NCI-H146 (cell line): ENCODE measurements around the gene LGI1.

Experiments
- DNase-seq: peaks from one replicate; lab custom pipeline; 2025; lab: John Stamatoyannopoulos, UW

LGI1 gene

GRCh38 chr10:93755443-93756116 lies 2.2 kb upstream of the LGI1 start:
- DNase-seq = no peak

DNA sequence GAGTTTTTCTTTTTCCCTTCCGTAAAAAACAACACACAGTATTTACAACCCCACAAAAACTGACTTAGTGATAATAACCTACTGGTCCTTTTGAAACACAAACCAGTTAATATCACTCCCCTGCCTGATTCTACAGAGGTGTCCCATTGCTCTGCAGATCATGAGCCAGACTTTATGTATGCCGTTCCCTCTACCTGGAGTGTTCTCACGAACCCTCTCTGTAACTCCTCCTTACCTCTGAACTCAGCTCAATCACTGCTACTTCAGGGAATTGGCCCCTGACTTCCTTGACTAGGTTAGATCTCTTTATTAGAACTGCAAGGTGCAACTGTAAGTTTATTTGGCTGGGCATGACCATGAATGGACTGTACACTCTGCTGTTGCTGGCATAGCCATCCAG lies 1.6 kb upstream of the LGI1 start:
- no peak for DNase-seq

DNA sequence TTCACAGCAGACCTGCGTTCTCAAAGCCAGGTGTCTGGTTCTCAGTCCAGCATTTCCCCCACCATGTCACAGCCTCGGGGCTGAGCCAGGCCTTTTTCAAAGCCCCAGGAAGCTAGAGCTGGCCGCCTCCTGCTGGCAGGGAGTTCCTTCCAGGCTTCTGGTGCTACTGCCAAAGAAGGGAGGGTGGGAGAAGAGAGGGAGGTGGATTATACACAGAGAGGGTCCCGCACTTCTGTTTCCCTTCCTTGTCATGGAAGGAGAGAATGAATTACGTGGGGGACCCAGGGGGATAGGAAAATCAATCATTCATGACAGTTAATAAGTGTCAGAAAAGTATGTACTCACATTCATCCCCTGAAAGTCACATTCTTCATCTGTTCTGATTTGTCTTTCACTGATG lies 600 bp upstream of the LGI1 start:
- peak; percentile 65 for DNase-seq

GRCh38 chr10:93758508-93758885 lies 761 bp downstream of the LGI1 start:
- no peak for DNase-seq

DNA sequence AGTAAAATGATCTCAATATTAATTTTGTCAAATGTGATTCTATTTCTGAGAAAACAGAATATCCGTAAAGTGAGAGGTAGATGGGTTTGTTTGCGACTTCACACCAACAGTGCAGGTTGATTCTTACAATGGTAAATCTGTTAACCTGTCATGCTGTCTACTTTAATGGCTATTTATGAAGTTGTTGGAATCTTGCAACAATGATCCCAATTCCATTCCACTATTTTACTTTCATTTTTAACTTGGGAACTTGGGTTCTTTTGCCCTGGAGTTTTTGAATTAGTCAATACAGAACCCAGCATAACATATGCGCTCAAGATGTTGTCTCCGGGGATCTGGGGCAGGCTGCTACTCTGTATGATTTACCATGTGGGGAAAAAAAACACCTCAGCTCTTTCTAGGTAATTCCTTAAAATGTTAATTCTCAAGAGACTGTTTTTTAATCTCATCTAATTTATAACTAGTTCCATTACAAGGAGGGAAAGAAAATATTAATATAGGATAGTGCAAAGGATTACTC lies 1.2 kb downstream of the LGI1 start:
- no peak for DNase-seq

DNA sequence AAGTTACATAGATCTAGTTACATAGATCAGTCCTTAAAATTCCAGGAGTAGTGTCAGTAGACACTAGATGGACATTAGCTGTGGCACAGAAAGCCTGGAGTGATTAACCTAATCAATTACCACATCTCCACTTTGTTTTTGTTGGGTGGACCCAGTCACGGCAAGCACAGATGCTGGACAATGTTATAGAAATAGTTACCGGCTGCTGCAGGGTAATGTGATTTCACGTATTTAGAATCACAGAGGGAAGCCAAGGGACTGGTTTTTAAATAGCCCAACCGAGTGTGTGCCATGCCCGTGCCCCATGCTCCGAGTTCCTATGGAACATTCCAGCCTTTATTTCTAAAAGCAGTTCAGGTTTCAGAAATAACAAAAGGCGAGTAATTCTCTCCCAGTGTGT lies 2.8 kb downstream of the LGI1 start:
- DNase-seq = no peak

- peak; percentile 46 for DNase-seq
These were observed 5.2 kb downstream of the LGI1 start for GRCh38 chr10:93762979-93763391.

DNA sequence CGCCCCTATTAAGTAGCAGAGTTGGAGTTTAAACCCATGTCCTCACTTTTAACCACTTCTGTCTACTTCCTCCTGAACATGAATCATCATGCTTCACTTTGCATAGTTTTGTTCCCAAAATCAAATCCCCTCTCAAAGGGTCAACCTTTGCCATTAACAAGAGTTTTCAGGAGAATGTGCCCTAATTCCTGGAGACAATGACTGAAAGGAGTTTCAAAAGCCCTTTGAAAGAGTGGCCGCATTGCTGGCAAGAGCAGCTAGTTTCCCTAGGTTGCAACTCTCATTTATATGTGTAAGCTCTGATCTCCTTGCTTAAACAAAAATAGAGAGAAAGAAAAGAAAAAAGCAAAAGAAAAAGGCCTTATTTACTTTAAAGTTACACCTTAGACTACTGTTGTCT lies 9.2 kb downstream of the LGI1 start:
- DNase-seq = no peak

DNA sequence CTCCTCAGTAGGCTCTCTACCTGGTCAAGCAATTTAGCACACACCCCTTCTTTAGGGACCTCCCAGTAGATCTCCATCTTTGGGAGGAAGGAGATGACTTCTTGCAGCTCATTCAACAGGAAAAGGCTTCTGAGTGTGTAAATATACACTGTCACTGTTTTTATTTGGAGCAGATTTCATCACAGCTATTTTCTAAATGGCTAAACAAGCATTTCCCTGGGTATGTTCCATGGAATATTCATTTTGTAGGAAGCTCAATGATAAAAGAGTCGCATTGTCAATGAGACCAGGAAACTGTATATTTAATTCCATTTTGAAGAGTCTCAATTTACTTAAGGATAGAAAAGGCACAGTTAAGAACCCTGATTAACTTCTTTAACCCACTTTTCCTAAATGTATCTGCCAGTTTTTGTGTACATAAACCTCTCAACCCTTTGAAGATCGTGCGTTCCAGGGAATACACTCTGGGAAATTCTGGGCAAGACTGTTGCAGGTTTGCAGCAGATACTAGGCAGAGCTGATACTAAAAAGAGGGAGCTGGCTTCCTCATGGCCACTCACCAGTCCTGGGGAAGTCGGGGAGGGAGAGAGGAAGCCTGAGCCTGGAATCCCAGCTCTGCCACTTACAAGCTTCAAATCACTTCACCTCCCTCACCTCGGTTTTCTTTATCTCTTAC lies 10.1 kb downstream of the LGI1 start:
- no peak for DNase-seq

GRCh38 chr10:93768892-93769291 lies 11.2 kb downstream of the LGI1 start:
- no peak for DNase-seq

DNA sequence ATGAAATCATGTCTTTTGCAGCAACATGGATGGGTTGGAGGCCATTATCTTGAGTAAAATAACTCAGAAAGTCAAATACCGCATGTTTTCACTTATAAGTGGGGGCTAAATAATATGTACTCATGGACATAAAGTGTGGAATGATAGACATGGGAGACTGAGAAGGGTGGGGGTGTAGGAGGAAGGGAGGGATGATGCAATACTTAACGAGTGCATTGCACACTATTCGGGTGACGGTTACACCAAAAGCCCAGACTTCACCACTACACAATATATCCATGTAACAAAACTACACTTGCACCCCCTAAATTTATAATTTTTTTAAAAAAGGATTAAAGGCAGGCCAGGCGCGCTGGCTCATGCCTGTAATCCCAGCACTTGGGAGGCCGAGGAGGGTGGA lies 13.6 kb downstream of the LGI1 start:
- DNase-seq = no peak

DNA sequence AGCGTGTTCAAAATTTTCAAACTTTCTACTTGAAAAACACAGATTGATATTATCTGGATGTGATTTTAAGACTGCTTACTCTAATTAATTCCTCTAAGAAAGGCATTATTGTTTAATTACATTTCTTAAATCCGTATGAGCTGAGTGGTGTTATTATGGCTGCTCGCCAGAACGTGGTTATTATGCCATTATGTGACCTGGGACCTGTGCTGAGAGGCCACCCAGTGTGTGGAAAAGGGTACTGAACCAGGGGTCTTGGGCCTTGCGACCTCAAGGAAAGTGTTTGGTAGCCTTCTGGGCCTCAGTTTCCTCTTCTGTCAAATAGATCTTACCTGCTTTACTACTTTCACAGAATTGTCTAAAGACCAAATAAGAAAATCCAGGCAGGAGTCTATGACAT lies 15.4 kb downstream of the LGI1 start:
- DNase-seq = peak; percentile 4

DNA sequence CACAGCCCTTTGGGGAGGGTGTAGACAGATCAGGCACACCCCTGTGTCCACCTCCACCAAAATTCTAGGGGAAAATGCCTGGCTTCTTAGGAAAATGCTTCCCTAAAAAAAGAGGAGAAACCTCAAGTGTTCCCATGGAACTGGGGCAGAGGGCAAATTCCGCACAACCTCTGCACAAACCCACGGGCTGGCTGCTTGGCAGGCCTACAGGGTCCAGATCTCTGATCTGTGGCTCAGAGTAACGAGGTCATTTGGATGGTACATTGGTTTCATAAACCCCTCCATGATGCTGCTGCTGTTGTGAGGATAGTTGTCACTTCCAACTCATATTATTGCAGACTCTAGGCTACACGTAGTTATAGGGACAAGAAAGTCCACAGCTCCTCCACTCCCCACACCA lies 16.0 kb downstream of the LGI1 start:
- no peak for DNase-seq

DNA sequence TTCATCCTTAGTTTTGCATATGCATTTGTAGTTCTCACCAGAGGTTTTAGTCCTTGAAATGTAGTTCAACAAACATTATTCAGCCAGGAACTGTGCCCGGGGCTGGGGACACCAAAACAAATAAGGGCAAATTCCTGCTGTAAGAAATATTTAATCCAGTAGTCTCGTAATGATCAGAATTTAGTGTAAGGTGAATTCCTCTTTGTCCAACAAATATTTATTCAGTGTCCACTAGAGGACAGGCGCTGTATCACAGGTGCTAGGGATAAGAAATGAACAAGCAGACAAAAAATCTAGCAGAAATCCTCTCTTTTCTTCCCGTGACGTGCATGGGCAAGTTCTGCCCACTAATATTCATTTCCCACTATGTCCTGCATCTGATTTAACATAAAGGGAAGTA lies 17.6 kb downstream of the LGI1 start:
- DNase-seq = no peak

DNA sequence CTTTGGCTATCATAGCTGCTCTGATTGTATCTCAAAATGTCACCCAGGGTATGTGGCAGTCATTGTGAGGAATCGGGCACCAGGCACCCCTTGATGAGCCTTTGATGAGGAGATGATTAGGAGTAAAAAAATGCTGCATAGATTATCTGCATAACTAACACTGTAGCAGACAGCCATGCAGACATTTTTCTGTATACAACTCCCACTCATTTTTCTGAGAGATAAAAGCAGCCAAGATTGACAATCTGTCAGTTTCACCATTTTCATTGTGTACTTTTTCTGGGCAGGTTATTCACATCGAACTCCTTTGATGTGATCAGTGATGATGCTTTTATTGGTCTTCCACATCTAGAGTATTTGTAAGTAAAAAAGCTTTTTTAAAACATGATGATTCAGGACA lies 19.4 kb downstream of the LGI1 start:
- no peak for DNase-seq

DNA sequence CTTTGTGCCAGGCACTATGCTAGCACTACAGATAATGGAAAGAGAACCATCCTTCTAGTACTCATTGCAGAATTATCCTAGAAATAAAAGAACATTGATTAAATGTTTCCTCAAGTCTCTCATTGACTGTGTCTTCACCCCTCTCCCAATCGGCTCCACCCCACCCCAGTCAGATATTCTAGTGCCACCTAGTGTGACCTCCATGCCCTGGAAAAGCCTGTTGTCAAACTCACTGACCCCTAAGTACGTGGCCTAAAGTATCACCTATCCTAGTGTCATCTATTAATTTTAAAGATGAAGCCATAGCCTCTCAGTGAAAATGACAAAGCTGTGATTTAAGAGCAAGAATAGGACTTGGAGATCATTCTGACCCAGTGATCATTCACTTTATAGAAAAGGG lies 26.3 kb downstream of the LGI1 start:
- DNase-seq = no peak

GRCh38 chr10:93788413-93789208 lies 30.9 kb downstream of the LGI1 start:
- DNase-seq = no peak

DNA sequence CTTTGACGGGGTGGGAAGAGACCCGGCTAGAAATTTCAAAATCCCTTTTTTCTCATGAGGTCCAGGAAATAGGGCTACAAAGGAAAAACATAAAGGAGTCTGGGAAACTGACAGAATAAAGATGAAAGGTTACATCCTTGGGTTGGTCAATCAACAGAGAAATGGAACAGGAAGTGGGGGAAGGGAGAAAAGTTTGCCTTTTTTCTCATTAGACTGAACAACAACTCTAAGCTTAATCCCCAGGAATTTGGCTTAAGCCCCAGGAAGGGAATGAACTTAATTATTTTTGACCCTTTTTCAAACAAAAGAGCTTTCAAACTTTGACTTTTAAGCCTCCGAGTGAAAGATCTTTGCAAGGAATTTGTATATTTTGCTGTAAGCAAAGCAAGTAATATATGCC lies 32.7 kb downstream of the LGI1 start:
- no peak for DNase-seq

GRCh38 chr10:93796167-93796566 lies 38.4 kb downstream of the LGI1 start:
- no peak for DNase-seq

GRCh38 chr10:93797825-93798224 lies 40.1 kb downstream of the LGI1 start:
- no peak for DNase-seq

DNA sequence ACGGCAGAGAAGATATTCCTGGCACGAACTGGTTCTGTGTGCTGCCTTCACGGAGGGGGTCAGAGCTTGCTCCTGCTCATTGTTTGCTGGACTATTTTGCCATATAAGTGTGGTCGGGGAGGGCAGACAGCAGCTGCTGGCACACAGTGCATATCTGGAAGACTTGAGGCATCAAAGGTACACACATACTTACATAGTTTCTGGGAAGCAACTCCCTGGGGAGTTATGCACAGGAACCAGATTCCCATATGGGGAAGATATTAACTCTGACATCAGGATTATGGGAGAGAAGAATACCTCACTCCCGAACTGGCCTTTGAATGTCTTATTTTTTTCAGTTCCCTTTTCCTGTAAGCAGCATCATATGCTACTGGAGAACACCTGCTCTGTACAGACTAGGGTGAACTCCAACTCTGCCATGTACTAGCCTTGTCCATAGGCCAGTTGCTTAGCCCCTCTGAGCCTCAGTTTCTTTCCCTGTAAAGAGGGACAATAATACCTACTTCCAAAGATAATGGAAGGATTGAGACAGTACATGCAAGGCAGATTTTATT lies 41.5 kb downstream of the LGI1 start:
- DNase-seq = no peak

GRCh38 chr10:93804200-93804599 lies 46.5 kb downstream of the LGI1 start:
- peak; percentile 13 for DNase-seq

DNA sequence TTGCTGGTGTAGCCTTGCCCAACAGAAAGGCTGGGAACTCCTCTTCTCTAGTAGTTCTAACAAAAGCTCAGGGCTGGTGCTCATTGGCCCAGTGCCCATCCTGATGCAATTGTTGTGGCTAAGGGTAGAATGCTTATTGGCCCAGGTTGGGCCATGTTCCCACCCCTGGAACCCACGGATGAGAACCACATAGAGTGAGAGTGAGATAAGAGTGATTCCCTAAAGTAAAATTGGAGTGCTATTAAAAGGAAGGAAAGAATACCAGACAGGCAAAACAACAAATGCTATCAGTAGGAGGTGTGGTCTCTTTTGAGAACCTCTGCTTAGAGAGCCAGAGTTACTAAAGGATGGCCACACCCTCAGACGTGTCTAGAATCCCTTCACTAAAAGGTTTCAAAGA lies 49.2 kb downstream of the LGI1 start:
- no peak for DNase-seq
